ENCODE data around the gene VAMP2.

Gene VAMP2, protein sequence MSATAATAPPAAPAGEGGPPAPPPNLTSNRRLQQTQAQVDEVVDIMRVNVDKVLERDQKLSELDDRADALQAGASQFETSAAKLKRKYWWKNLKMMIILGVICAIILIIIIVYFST

DNA sequence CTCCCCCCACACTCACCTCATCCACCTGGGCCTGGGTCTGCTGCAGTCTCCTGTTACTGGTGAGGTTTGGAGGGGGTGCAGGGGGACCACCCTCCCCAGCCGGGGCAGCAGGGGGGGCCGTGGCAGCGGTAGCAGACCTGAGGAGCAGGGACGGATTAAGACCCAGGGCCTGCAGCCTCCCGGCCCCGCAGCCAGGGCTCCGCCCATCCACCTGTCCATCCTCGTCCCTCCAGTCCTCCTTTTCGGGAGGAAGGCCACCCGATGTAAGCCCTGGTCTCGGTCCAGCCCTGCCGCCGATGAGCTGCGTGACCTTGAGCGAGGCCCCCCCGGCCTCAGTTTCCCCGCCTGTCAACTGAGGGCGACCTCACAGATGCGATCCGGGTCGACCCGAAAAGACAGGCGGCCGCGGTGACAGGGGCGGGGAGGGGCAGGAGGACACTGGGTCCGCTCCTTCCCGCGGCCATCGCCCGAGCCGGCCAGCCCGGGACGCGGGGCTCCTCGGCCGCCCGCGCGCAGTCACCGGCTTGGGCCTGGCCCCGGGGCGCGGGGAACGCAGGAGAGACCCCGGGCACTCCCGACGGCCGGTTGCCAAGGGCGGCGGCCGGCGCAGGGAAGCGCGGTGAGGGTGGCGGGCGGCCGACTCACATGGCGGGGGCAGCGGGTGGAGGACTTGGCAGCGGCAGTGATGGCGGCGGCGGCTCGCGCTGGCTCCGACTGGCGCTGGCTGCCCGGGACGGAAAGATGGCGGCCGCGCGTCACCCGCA is at the start of gene VAMP2:
Gene VAMP2 (minus strand): TSS at position 716 of the 764 bp plus-strand sequence. CDS start 69 bp downstream, at position 647.
- DNase-seq = peak; percentile 79

DNA sequence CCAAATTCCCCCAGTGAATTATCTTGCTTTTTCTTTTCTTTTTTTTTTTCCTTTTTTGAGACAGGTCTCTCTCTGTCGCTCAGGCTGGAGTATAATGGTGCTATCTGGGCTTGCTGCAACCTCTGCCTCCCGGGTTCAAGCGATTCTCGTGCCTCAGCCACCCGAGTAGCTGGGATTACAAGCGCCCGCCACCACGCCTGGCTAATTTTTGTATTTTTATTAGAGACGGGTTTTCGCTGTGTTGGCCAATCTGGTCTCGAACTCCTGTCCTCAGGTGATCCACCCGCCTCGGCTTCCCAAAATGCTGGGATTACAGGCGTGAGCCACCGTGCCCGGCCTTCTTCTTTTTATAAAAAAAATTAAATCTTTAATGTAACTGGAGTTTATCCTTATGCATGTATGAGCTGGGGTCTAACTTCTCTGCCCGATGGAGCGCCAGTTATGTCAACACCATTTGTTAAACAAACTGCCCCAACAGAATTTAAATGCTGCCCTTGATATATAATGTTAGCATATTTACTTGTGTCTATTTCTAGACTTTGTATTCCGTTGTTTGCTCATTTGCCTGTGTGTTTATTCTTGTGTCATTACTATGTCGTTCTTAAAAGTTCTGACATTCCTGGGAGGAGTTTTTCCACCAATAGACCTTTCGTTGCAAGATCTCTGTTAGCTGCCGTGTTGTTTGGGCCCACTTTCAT is 48.2 kb upstream of the VAMP2 start:
- no peak for DNase-seq

DNA sequence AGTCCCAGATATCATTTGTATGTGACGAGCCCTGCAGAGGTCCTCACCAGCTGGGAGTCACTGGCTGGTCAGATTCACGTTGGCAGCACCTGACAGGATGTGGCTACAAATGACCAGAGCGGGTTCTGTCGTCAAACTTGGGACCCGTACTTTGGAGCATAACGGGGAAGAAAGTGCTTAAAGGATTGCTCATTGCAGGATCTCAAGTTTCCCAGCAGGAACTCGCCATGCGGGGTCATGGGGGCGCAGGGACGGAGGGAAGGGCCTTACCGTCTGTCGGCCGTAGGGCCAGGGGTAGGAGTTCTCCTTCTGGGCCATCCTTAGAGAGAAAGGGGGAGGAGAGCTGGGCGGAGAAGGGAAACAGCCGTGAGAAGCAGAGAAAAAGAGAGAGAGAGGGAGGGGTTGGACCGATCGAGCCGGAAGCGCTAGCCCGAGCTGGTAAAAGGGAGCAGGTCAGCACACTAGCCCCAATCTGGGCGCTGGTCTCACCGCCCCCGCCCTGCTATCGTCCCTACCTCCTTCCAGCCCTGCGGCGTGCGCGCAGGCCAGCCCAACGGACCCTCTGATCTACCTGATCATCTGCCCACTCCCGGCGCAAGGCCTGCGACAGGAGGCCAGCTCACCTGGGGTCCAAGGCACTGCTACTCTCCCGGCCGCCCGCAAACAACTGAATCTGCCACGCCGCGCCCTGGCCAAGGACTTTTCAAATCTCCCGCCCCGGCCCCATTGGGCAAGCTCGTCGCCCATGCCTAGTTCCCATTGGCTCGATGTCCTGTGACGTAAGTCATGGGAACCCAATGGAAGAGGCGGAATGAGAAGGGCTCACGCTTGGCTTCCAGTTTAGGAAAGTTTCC is 47.4 kb upstream of the VAMP2 start, which contains the start of gene AURKB:
Gene AURKB (minus strand): TSS at position 669 of the 854 bp plus-strand sequence. CDS start 351 bp downstream, at position 318.
- peak; percentile 92 for DNase-seq

DNA sequence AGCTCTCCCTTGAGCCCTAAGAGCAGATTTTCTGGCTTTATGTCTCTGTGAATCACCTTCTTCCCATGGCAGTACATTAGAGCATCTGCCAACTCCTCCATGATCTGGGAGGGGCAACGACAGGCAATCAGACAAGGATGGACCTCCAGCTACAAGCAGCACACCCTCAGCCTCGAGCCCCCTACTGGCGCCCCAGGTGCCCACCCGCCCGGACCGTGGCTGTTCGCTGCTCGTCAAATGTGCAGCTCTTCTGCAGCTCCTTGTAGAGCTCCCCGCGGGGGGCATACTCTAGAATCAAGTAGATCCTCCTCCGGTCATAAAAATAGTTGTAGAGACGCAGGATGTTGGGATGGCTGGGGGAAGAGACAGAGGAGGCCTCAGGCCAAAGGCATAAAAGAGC is 43.8 kb upstream of the VAMP2 start:
- DNase-seq = no peak

DNA sequence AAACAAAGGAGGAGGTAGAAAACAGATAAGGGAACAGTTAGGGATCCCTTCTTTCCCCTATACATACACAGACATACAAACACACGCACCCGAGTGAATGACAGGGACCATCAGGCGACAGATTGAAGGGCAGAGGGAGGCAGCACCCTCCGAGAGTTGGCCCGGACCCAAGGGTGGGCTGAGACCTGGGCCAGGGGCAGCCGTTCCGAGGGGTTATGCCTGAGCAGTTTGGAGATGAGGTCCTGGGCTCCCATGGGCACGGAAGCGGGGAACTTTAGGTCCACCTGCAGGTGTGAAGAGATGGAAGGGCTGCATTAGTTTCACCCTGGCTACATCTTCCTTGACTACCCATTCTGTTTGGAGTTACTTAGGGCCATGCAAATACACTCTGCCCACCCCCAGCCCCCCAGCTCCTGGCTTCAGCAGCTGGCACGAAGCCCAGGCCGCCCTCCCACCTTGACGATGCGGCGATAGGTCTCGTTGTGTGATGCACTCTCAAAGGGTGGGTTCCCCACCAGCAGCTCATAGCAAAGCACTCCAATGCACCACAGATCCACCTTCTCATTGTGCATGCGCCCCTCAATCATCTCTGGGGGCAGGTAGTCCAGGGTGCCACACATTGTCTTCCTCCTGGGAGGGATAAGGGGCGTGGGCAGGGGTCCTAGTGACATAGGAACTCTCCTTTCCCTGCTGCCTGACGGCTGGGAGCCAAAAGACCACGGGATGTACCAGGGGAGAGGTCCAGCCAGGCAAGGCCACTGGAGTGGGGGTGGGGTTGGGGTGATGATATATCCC is 42.2 kb upstream of the VAMP2 start:
- DNase-seq = no peak

DNA sequence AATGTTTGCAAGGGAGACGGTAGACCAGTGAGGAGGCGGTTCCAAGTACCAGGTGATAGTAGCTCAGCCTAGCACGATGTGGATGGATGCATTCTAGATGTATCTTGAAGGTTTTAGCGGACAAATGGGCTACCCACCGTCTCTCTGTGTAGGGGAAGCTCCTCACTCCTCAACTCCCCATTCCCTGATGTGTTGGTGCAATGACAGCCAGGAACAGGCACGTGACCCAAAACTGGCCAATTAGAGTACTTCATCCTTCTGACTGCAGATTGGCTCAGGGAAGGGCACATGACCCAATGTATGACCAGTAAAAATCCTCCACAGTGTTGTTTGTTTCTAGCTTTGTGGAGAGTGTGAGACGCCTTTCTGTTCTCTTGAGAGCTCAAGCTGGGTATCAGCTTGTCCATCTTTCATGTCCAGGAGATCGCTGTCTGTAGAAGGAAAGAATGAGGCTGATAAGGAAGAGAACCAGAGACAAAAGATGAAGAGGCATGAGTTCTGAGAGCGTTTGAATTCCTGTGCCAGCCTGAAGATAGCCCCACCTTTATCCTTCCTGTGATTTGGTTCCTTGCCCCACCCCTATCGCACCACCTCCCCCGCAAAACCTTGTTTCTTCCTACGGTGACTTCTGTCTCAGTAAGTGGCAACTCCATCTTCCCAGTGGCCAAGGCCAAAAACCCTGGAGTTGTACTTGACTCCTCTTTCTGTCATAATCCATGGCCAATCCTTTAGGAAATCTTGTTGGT is 29.5 kb upstream of the VAMP2 start:
- DNase-seq = peak; percentile 39

DNA sequence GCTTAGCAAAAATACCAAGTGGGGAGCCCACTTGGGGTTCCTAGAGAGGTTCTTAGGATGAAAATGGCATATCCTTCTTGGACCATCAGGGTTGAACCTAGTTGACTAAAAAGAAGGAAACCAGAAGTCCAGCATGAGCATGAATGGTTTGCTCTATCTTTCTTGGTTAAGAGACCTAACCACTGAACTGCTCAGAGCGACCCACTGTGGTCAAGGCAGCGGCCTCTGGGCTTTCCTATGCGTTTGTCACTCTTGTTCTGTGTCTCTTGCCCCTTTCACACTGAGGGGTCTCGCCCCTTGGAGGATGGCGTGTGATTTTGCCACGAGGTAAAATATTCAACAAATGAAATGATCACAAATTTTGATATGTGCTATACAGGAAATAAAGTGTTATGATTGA is 27.8 kb upstream of the VAMP2 start:
- DNase-seq = no peak

DNA sequence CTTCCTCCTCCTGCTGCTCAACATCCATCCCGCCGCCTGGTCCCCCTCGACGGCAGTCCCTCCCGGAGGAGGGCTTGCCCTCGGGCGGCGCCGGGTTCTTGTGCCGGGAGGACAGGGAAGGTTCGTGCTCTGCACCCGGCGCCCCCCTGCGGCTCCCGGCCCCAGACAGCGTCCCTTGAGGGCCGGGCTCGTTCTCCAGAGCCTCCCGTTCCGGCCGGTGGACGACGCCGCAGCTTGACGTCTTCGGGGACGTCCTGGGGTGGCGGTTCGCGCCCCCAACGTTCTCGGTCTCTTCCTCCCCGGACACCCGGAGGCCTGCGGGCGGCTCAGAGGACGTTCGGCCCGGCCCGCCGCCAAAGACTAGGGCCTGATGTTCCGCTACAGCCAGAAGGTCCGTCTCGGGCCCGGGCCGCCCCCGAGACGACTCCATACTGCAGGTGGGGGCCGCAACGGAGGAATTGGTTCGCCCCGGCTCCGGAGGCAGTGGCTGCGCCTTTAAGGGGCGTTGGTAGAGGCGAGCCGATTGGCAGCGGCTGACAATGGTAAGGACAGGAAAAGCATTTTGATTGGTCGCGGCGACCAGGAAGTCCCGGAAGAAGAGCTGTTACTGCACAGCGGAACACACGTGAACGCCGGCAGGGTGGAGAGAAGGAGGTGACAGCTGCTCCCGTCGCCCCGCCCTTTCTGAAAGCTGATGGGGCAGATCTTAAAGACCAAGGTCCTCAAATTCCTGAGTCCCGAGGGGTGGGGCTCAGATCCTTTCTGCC is 27.1 kb upstream of the VAMP2 start, which contains the start of gene BORCS6:
Gene BORCS6 (minus strand): TSS at position 470 of the 767 bp plus-strand sequence. CDS start 40 bp downstream, at position 430.
- peak; percentile 96 for DNase-seq

DNA sequence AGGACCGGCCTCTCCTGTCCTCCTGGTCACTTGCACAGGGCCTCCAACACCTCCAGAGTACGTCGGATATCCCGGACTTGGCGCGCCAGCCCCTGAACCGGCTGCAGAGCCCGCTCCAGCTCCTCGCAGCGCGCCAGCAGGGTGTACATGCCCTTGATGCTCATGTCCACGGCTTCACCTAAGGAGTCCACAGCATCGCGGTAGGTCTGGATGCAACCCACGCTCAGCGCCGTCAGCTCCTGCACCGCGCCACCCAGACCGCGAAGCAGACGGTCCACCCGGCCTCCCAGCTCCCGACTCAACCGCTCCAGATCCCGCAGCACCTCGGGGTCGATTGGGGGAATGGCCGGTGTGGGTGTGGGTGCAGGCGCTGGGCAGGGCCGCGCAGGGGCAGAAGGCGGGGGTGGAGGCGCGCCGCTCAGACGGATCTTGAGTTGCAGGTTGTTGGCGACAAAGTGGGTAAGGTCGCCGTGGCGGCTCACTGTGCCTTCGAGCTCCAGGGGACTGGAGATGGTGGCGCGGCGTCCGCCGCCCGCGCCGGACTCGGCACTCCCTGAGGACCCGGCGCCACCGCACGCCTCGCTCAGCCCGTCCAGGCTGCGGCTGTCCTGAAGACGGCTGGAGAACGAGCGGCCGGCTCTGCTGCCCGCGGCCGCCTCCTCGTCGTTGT is 26.4 kb upstream of the VAMP2 start:
- DNase-seq = peak; percentile 31

DNA sequence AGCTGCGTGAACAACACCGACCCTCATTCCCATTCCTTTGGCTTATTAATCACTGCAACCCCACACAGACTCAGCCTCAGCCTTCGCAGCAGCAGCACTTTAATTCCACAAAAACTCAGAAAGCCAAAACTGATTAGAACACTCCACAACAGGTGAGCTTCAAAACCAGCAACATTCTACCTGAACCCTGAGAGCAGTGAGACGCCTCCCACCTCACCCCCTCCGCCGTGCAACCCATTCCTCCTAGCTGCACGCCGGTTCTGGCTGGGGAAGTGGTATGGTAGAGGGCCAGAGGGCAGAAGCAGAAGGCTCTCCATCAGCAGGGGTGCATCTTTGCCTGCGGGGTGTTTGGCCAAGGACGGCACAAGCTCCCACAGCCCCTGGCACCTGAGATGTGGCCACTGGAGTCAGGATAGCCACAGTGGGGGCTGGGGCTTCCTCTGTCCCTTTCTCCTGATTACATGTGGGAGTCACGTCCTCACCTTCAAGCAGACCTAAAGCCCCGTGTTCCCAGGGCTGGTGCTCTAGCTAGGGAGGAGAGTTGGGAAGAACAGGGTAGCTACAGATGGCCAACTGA is 25.6 kb upstream of the VAMP2 start:
- no peak for DNase-seq

DNA sequence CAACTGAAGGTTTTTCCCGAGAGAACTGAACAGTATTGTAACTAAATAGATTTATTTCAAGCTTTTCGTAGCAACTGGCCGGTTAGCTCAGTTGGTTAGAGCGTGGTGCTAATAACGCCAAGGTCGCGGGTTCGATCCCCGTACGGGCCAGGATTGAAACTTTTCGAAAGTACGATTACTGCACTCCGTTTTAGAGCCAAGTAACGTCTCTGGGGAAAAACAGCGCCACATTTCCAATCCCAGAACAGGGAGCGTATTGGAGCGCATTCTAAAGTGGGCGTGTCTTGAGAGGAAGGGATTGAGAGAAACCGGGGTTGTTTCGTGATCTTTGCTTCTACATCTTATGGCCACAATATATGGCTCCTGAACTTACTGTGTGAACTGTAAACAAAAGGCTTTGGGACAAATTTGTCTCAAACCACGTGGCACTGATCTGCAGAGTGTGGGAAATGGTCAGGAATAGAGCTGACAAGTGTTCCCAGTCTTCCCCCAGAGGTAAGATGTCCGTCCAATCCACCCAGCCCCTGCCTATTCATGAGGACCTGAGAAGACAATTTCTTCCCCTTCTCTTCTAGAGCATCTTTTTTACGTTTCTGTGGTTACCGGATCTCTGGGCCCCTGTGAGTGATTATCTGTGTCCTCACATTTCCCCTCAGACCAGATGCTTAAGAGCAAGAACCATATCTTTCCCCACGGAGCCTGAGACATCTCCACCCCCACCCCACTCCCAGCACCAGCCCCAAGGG is 24.9 kb upstream of the VAMP2 start:
- DNase-seq = peak; percentile 83

DNA sequence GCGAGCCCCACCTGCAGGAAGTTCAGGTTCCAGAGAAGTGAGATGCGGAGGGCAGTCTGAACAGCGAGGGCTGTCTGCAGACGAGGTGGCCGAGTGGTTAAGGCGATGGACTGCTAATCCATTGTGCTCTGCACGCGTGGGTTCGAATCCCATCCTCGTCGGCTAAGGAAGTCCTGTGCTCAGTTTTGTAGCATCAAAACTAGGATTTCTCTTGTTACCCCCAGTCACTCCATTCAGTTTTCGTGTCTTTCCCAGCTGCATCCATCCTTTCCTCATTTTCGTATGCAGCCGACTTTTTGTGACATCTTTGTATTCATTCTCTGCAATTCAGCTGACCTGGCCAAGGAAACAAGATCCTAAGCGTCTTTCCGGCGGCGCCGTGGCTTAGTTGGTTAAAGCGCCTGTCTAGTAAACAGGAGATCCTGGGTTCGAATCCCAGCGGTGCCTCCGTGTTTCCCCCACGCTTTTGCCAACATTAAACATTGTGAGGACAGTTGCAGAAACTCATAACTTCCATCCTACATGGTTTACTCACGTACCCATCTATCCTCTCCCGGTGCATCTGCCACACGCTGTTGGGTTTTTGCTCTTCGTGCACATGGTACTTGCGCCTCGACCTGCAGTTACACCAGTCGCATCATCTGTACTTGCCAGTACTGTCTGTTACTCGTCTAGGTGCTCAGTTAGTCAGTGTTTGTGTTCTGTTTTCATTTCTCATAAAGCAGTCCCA is 24.2 kb upstream of the VAMP2 start:
- peak; percentile 86 for DNase-seq

DNA sequence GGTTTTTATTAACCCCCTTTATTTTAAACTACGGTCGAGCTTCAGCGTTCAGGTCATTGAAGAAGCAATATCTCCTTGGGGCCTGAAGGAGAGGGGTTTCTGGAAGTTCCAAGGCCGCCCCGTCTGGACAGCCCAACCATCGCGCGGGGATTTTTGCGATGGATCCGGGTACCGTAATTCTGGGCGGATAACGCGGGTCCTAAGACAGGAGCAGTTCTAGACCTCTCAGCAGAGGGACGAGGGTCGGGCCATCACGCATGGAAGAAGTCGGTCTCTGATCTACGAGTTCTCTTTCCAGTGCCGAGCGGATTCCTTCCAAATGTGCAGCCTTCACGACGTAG is 23.7 kb upstream of the VAMP2 start:
- no peak for DNase-seq

DNA sequence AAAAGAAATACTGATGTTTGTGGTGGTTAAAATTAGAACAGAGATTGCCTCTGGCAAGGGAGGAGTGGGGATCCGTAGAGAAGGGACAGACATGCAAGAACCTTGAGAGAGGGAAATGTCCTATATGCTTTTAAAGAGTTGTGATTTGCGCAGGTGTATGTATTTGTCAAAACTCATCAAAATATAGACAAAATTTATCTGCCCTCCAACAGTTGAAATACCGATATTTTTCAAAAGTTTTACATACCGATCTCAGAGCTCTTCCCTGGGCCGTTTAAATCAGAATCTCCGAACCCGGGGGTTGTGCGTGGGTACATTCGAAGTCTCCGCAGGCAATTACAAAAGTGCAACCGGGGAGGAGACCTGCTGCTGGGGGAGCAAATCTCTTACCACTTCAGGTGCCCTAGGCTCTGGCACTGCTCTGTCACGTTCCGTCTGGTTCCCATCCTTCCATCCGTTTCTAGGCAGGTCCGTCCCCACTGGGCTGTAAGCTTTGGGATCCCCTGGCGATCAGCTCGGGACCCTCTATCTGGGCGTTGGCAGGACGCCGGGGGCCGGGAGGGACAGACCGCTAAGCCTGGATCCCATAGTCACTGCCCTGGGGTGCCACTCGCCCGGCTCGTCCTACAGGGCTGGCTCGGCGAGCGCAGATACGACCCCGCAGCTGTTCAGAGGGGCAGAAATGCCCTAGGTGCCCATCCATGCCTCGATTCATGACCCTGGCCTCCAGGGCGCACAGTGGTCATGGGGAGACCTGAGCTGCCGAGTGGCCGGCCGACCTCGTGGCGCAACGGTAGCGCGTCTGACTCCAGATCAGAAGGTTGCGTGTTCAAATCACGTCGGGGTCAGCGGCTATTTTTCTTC is 23.1 kb upstream of the VAMP2 start:
- peak; percentile 76 for DNase-seq

DNA sequence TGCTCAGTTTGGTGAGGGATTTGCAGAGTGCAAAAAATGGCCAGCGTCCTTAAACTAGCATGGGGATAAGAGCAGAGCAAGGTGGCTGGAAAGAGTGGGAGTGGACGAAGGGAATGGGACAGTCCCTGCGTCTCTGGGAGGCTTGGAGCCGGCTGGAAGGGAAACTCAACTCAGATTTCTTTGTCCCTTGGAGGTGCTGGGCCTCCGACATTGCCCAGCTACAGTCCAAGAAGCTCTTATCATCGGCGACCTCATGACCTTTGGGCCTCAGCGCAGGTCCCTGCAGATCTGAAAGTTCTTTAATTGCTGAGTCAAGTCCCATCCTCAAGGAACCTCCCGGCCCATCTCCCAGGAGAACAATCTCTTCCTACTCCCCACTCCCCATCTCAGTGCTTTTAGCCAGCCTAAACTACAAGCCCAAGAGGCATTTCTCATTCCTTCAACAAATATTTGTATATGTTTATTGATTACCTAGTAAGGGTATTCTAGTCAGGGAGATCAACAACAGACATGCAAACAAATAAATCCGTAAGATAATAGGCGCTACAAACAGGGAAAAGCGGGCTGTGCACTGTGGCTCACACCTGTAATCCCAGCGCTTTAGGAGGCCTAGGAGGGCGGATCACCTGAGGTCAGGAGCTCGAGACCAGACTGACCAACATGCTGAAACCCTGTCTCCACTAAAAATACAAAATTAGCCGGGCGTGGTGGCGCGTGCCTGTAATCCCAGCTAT is 14.4 kb upstream of the VAMP2 start:
- DNase-seq = no peak

DNA sequence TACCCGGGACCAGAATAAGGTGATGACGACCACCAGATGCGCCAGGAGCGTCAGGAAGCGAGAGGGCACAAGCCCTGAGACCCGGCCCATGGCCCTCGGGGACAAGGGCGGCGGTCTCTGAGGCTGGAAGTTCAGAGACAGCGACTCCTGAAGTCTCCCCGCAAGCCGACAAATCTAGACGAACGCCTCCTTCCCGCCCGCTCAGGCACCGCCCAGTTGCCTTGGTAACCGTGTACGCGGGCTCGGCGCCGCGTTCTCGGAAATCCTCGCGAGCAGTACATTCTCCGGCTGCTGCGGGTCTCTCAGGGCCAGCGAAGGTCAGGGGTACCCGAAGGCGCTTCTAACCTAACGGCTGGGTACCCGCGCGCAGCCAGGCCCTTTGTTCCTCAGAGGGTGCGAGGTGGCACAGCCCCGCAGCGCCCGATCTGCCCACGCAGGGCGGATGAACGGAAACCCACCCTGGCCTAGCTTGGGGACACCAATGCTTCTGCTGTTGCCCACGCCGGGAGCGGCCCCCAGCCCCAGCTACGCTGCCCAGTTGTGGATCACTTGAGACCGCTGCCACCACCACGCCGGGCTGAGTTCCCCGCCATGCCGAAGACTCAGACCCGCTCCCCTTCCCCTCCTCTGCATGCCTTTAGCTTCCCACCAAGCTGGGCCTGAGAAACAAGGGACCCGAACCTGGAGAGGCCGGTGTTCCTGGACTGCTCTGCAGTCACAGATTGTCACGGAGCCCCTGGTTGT is 13.6 kb upstream of the VAMP2 start, which contains the start of gene TMEM107:
Gene TMEM107 (minus strand): TSS at position 184 of the 744 bp plus-strand sequence. CDS start 94 bp downstream, at position 90.
- DNase-seq = peak; percentile 86

All from stimulated activated naive CD4-positive, alpha-beta T cell treated with Interleukin-2 at 50 U/mL for 16 hours (primary cell).